GM10847 (cell line): ENCODE measurements around the gene PTK7.

ENCODE experiments used
- POLR2A ChIP-seq: IDR thresholded peaks from 2 replicates; pipeline ENCODE4 v1.6.1; 2011; ENCODE audit not compliant: insufficient read length; ENCODE audit errors: extremely low read depth

Gene PTK7

GRCh38 chr6:43187821-43188220 is 111.7 kb downstream of the PTK7 start:
- no peak for TF ChIP-seq POLR2A

DNA sequence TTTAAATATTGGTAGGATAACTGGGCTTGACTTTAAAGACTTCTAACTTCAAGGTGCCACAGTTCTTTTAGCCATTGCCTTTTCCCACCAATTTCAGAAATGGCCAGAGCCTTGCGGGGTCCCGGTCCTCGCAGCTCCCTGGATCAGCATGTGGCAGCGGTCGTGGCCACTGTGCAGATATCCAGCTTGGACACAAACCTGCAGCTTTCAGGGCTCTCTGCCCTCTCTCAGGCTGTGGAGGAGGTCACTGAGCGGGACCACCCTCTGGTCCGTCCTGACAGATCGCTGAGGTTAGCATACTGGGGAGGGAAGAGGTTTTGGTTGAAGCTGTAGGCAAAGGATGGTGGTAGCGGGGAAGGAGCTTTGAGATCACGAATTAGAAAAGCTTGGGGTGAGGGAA is 112.3 kb downstream of the PTK7 start:
- no peak for TF ChIP-seq POLR2A

DNA sequence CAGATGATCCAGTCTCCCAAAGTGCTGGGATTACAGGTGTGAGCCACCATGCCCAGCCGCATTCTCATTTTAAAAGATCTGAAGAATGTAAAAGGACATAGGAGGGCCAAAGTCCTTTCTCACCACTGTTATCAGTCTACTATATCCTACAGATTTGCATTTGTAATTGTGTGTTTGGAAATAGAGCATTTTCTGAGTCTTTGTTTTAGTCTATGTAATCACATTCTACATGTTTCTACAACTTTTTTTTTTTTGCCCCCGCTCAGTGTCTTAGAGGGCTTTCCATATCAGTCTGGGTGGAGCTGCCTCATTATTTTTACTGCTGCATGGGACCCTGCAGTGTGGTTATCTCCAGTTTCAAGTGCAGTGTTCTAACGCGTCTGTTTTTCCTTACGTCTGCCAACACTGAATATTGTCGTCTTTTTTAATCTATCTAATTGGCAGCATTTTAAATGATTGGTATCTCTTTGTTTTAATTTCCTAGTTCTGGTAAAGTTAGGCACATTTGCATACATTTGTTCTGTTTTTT is 113.7 kb downstream of the PTK7 start:
- TF ChIP-seq POLR2A: no peak

DNA sequence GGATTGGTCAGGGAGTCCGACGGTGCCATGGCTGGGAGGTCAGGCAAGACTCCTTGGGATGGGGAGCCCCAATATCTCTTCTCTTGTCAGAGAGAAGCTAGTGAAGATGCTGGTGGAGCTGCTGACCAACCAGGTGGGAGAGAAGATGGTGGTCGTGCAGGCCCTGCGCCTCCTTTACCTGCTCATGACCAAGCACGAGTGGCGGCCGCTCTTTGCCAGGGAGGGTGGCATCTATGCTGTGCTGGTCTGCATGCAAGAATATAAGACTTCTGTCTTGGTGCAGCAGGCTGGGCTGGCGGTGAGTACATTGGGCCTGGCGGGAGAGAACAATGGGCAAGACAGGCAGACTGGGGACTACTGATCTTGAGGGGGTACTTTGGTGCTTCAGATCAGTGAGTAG is 116.8 kb downstream of the PTK7 start:
- TF ChIP-seq POLR2A: no peak

GRCh38 chr6:43193929-43194328 is 117.8 kb downstream of the PTK7 start:
- TF ChIP-seq POLR2A: no peak

DNA sequence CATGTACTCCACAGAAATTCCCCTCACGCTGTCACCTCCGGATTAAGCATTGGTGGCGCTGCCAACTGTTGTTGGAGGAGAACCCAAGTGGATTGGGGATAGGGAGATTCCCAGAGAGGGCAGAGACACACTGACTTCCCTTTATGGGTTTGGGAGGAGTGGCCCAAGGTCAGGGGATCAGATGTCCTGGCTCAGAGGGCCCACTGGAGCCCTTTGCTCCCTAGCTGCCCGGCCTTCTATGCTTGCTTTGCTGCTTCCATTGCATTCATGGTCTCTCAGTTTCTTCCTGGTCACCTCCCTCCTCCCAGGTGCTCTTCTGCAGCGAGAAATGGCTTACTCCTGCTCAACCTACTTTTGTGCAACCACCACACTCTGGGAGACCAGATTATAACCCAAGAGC is 120.2 kb downstream of the PTK7 start:
- no peak for TF ChIP-seq POLR2A

DNA sequence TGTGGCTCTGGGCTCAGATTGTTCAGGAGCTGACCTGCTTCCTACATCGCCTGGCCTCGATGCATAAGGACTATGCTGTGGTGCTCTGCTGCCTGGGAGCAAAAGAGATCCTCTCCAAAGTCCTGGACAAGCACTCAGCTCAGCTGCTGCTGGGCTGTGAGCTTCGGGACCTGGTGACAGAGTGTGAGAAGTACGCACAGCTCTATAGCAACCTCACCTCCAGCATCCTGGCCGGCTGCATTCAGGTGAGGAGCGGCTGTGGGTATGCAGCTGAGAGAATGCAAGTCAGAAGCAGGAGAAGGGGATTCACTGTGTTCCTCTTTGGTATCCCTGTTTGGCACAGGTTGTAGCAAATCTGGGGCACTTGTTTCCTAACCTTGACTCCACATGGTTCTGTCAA is 123.8 kb downstream of the PTK7 start:
- no peak for TF ChIP-seq POLR2A

DNA sequence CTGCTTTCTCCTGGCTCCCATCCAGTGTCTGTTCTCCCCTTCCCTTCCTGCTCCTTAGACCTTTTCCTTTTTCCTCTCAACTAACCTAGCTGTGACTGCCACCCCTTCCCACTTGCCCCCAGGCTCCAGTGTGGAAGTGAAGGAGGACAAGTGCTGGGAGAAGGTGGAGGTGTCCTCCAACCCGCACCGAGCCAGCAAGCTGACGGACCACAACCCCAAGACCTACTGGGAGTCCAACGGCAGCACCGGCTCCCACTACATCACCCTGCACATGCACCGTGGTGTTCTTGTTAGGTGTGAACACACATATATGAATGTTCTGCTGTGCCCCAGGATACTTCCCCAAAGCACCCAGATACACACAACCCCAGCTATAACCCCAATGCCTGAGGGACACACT is 124.4 kb downstream of the PTK7 start:
- TF ChIP-seq POLR2A: no peak

DNA sequence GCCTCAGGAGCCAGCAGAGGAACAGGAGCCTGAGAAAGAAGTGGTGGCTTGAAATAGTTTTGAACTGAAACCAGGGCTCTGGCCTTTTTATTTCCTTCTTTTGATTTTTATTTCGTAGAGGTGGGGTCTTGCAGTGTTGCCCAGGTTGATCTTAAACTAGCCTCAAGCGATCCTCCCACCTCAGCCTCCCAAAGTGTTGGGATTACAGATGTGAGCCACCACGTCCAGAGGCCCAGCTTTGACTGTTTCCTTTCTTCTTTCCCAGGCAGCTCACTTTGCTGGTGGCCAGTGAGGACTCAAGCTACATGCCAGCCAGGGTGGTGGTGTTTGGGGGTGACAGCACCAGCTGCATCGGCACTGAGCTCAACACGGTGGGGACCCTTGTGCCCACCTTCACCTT is 126.3 kb downstream of the PTK7 start:
- TF ChIP-seq POLR2A: no peak

DNA sequence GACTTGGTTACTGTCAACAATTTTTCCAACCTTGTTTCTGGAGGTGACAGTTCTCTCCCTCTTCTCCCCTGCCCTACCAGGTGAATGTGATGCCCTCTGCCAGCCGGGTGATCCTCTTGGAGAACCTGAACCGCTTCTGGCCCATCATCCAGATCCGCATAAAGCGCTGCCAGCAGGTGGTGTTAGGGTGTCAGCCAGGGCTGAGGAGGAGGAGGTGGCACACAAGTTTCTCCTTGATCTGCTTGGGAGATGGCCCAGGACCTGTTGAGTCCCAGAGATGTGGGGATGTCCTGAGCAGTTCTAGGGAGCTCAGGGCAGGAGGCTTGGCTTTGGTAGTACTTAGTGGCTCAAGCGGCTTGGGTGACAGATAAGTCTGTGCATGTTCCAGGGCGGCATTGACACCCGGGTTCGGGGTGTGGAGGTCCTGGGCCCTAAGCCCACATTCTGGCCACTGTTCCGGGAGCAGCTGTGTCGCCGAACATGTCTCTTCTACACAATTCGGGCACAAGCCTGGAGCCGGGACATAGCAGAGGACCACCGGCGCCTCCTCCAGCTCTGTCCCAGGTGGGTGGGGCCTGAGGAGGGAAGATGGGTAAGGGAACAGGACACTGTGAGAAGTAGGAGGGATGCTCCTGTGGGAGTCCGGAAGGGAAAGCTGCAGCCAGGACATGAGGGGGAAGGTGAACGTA is 127.1 kb downstream of the PTK7 start:
- no peak for TF ChIP-seq POLR2A

- no peak for TF ChIP-seq POLR2A
Observed at GRCh38 chr6:43203718-43204095, 127.6 kb downstream of the PTK7 start.

- no peak for TF ChIP-seq POLR2A
Observed at GRCh38 chr6:43204271-43205105, 128.4 kb downstream of the PTK7 start.

GRCh38 chr6:43205849-43206248 is 129.7 kb downstream of the PTK7 start:
- no peak for TF ChIP-seq POLR2A

GRCh38 chr6:43207286-43207685 is 131.2 kb downstream of the PTK7 start:
- TF ChIP-seq POLR2A: no peak
